Adipocyte (in vitro differentiated cells): ENCODE results near the gene TSHR.

Experiments
- DNase-seq: peaks from one replicate; pipeline ENCODE4 v3.0.0-alpha.2; 2015; ENCODE audit warnings: low read depth
- H3K27me3 ChIP-seq: replicated peaks from 2 replicates; pipeline ENCODE4 v1.7.0; 2013; ENCODE audit warnings: mild to moderate bottlenecking, low read length, moderate library complexity; ENCODE audit not compliant: control insufficient read depth, insufficient read depth
- H3K36me3 ChIP-seq: 2 replicates; pipeline ENCODE4 v1.7.0; 2013; ENCODE audit warnings: low read length, mild to moderate bottlenecking, moderate library complexity; ENCODE audit not compliant: control insufficient read depth, insufficient read depth, severe bottlenecking
- H3K4me1 ChIP-seq: 2 replicates; pipeline ENCODE4 v1.7.0; 2013; ENCODE audit warnings: mild to moderate bottlenecking, low read length, moderate library complexity; ENCODE audit not compliant: control insufficient read depth, insufficient read depth
- H3K4me3 ChIP-seq: 2 replicates; pipeline ENCODE4 v1.7.0; 2013; ENCODE audit warnings: mild to moderate bottlenecking, low read length, moderate library complexity
- H3K9ac ChIP-seq: 2 replicates; pipeline ENCODE4 v1.7.0; 2013; ENCODE audit warnings: mild to moderate bottlenecking, low read length, moderate library complexity
- H3K9me3 ChIP-seq: 2 replicates; pipeline ENCODE4 v1.7.0; 2013; ENCODE audit warnings: mild to moderate bottlenecking, low read length, moderate library complexity; ENCODE audit not compliant: control insufficient read depth

TSHR gene

GRCh38 chr14:80978403-80978802, 23.0 kb downstream of the TSHR start:
- Histone ChIP-seq H3K9me3 (no peaks in the 10 kb centered on the region), H3K9ac (no peak overlapping the region), H3K27me3 (peaks cover 48% of the 10 kb centered on the region), H3K36me3 (no peaks in the 10 kb centered on the region), H3K4me3 (no peak overlapping the region), H3K4me1 (peaks cover 41% of the 10 kb centered on the region)
- DNase-seq = no peak

DNA sequence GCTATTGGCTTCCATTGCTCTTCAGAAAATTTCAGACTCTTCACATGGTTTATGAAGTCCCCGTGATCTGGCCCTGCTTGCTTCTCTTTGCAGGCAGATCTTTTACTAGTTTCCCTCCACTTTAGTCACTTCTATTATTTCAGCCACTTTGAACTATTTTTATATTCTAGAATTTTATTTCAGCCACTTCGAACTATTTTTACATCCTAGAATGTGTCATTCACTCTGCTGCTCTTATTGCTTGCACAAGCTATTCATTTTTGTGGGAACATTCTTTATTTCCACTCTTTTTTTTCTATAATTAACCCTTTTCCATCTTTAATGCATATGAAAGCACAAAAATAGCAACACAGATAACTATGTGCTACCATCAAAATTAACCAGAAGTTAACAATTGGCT, 24.5 kb downstream of the TSHR start:
- Histone ChIP-seq H3K27me3 (peaks cover 60% of the 10 kb centered on the region), H3K9me3 (no peaks in the 10 kb centered on the region), H3K4me3 (no peak overlapping the region), H3K4me1 (peaks cover 26% of the 10 kb centered on the region), H3K36me3 (no peaks in the 10 kb centered on the region), H3K9ac (no peak overlapping the region)
- no peak for DNase-seq

- no peaks in the 10 kb centered on the region for H3K9me3 ChIP-seq
- peaks cover 64% of the 10 kb centered on the region for H3K27me3 ChIP-seq
- peaks cover 15% of the 10 kb centered on the region for H3K4me1 ChIP-seq
- no peak overlapping the region for H3K9ac ChIP-seq
- DNase-seq = no peak
- H3K4me3 ChIP-seq = no peak overlapping the region
- H3K36me3 ChIP-seq = no peaks in the 10 kb centered on the region
These were observed 25.7 kb downstream of the TSHR start for GRCh38 chr14:80981156-80981555.

- no peak overlapping the region for H3K4me3 ChIP-seq
- no peak overlapping the region for H3K9ac ChIP-seq
- H3K36me3 ChIP-seq = no peaks in the 10 kb centered on the region
- no peak for DNase-seq
- peaks cover 60% of the 10 kb centered on the region for H3K27me3 ChIP-seq
- H3K4me1 ChIP-seq = peaks cover 11% of the 10 kb centered on the region
- H3K9me3 ChIP-seq = no peaks in the 10 kb centered on the region
These were observed 26.3 kb downstream of the TSHR start for GRCh38 chr14:80981673-80982072.

- peaks cover 50% of the 10 kb centered on the region for H3K27me3 ChIP-seq
- H3K4me1 ChIP-seq = peaks cover 12% of the 10 kb centered on the region
- no peak for DNase-seq
- H3K36me3 ChIP-seq = no peaks in the 10 kb centered on the region
- H3K4me3 ChIP-seq = no peak overlapping the region
- no peaks in the 10 kb centered on the region for H3K9me3 ChIP-seq
- no peak overlapping the region for H3K9ac ChIP-seq
These were observed 27.3 kb downstream of the TSHR start for GRCh38 chr14:80982711-80983110.

GRCh38 chr14:80987235-80988032, 32.0 kb downstream of the TSHR start:
- H3K27me3 ChIP-seq = peaks cover 37% of the 10 kb centered on the region
- no peaks in the 10 kb centered on the region for H3K36me3 ChIP-seq
- peaks cover 7% of the 10 kb centered on the region for H3K4me1 ChIP-seq
- DNase-seq = peak; percentile 87
- H3K4me3 ChIP-seq = no peak overlapping the region
- no peak overlapping the region for H3K9ac ChIP-seq
- no peaks in the 10 kb centered on the region for H3K9me3 ChIP-seq

- no peak overlapping the region for H3K4me3 ChIP-seq
These were observed 32.8 kb downstream of the TSHR start for GRCh38 chr14:80988192-80988591.

GRCh38 chr14:80988735-80989429, 33.5 kb downstream of the TSHR start:
- H3K4me3 ChIP-seq = no peak overlapping the region
- H3K9me3 ChIP-seq = no peaks in the 10 kb centered on the region
- no peak overlapping the region for H3K9ac ChIP-seq
- no peak for DNase-seq
- peaks cover 7% of the 10 kb centered on the region for H3K4me1 ChIP-seq
- no peaks in the 10 kb centered on the region for H3K36me3 ChIP-seq
- peaks cover 25% of the 10 kb centered on the region for H3K27me3 ChIP-seq

More at GRCh38 chr14:80988192-80988591, 32.8 kb downstream of the TSHR start:
- DNase-seq = no peak
- Histone ChIP-seq H3K27me3 (peaks cover 31% of the 10 kb centered on the region), H3K9me3 (no peaks in the 10 kb centered on the region), H3K9ac (no peak overlapping the region), H3K36me3 (no peaks in the 10 kb centered on the region), H3K4me1 (peaks cover 7% of the 10 kb centered on the region)

- H3K4me3 ChIP-seq = no peak overlapping the region
- DNase-seq = no peak
- no peak overlapping the region for H3K9ac ChIP-seq
- H3K9me3 ChIP-seq = no peaks in the 10 kb centered on the region
- peaks cover 8% of the 10 kb centered on the region for H3K4me1 ChIP-seq
- no peaks in the 10 kb centered on the region for H3K36me3 ChIP-seq
- peaks cover 13% of the 10 kb centered on the region for H3K27me3 ChIP-seq
These were observed 37.2 kb downstream of the TSHR start for GRCh38 chr14:80992580-80992979.

- peak; percentile 93 for DNase-seq
- H3K4me1 ChIP-seq = peaks cover 28% of the 10 kb centered on the region
These were observed 40.9 kb downstream of the TSHR start for GRCh38 chr14:80996049-80996901.

DNA sequence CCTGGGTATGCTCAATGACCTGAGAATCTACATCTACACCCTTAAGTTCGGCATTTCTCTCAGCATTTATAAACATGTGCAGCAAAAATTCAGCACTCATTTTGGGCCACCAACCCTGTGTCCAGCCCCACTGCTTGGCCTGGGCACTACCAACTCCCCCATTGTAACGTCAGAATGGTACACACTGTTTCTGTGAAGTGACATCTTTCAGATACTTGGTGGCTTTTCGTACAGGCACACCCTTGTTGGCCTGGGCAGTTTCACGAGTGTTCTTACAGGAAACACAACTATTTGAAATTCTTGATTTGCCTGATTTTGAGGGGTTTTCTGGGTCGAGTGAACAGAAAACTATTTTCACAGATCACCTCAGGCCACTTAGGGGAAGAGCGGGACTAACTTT, 46.0 kb downstream of the TSHR start:
- no peaks in the 10 kb centered on the region for H3K9me3 ChIP-seq
- no peak for DNase-seq
- no peak overlapping the region for H3K9ac ChIP-seq
- peaks cover 23% of the 10 kb centered on the region for H3K4me1 ChIP-seq
- no peaks in the 10 kb centered on the region for H3K27me3 ChIP-seq
- H3K4me3 ChIP-seq = no peak overlapping the region
- no peaks in the 10 kb centered on the region for H3K36me3 ChIP-seq

More at GRCh38 chr14:80996049-80996901, 40.9 kb downstream of the TSHR start:
- Histone ChIP-seq H3K27me3 (no peaks in the 10 kb centered on the region), H3K36me3 (no peaks in the 10 kb centered on the region), H3K9ac (no peak overlapping the region), H3K9me3 (no peaks in the 10 kb centered on the region), H3K4me3 (peak overlapping the region; percentile 62)
